ENCODE results near the gene RNF31. TPM values are rescaled to one million over a fixed set of nuclear protein-coding genes. Genes with fewer than 3 reads are reported as not detected.
A peak's percentile ranks its signal among the peaks of the same experiment; 100 is the strongest.

The RNF31 gene
- total and polyA plus RNA-seq, 2 donors (not counting 3 experiments of a cell fraction or from before 2014, with no cell fraction given): 32.3 to 69.7 TPM

DNA sequence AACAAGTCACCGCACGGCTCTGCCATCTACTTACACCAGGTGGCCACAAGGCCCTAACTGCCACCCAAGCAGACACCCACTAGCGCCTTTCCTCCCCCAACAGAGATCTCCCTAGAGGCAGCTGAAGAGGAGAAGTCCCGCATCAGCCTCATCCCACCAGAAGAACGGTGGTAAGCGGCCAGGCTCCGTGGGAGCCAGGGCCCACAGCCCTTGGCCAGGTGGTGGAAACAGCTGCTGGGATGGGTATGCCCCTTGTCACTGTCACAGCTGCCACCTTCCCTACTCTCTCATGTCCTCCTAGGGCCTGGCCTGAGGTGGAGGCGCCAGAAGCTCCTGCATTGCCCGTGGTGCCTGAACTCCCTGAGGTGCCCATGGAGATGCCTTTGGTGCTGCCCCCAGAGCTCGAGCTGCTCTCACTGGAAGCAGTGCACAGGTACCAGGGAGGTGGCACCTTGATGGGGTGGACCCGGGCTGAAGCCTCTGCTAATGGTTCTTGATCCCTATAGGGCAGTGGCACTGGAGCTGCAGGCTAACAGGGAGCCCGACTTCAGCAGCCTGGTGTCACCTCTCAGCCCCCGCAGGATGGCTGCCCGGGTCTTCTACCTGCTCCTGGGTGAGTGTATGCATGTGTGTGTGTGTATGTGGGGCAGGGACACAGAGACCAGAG is 32.1 kb downstream of the RNF31 start:
- FAIRE-seq (no peak), DNase-seq (ENCODE audit: low read depth, low spot score) (no peak)
- Histone ChIP-seq H2AFZ (ENCODE audit: low read depth, low read length) (no peak overlapping the region), H3K9me3 (replicated peaks; ENCODE audit: control insufficient read depth, insufficient read depth, low read length) (no peaks in the 10 kb centered on the region), H3K9ac (replicated peaks; ENCODE audit: extremely low read depth, insufficient read depth, low read length) (no peak overlapping the region), H3K4me3 (replicated peaks in 1 of 3; ENCODE audit: insufficient read depth in 1 of 3, low read depth in 1 of 3, low read length in 3 of 3) (no peak overlapping the region), H3K9me1 (replicated peaks; ENCODE audit: control insufficient read depth, extremely low read depth, insufficient read depth, low read length) (no peaks in the 10 kb centered on the region), H3K27ac (ENCODE audit: insufficient read depth, low read depth, low read length) (peak overlapping the region; percentile 30), H4K20me1 (replicated peaks; ENCODE audit: control insufficient read depth, extremely low read depth, insufficient read depth, low read length) (no peaks in the 10 kb centered on the region), H3K36me3 (ENCODE audit: control insufficient read depth in 2 of 2, extremely low read depth in 1 of 2, insufficient read depth in 2 of 2, low read length in 2 of 2) (peaks cover 0 to 29% of the 10 kb centered on the region in 2 experiments), H3K4me2 (ENCODE audit: insufficient read depth, low read length) (no peak overlapping the region), H3K4me1 (ENCODE audit: control insufficient read depth, extremely low read depth, insufficient read depth, low read length) (no peaks in the 10 kb centered on the region), H3K79me2 (ENCODE audit: control insufficient read depth, insufficient read depth, low read length) (no peaks in the 10 kb centered on the region), H3K27me3 (ENCODE audit: control insufficient read depth in 2 of 2, insufficient read depth in 2 of 2, low read length in 2 of 2) (no peaks in the 10 kb centered on the region)
- ChIA-PET CTCF (interaction anchor here (0.8 to 2.4 kb wide), 3 partner anchors 9 to 44 kb away, joined by 3 to 9 read pairs (median 5); partner anchors contain the start of genes IPO4, IRF9 and PSME1), POLR2A (no interaction called here)
- dilution Hi-C loops (cut with MboI; ENCODE audit: extremely low pct_ligation_motif_present, low sequenced_read_pairs) (no loop called here), intact Hi-C loops (cut with micrococcal nuclease) (no loop called here)
- no TSS peak for BruUV-seq (replicated peaks)
- TF ChIP-seq JUN (IDR thresholded peaks at IDR 0.05; ENCODE audit: borderline replicate concordance, insufficient read depth, insufficient read length, low read depth) (no peak), POLR2AphosphoS5 (IDR thresholded peaks at IDR 0.05; ENCODE audit: insufficient read depth, low read depth, low read length) (no peak)
- TF ChIP-seq, protein P1, sequence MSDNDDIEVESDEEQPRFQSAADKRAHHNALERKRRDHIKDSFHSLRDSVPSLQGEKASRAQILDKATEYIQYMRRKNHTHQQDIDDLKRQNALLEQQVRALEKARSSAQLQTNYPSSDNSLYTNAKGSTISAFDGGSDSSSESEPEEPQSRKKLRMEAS (IDR thresholded peaks at IDR 0.05; ENCODE audit: insufficient read depth, insufficient read length): no peak

DNA sequence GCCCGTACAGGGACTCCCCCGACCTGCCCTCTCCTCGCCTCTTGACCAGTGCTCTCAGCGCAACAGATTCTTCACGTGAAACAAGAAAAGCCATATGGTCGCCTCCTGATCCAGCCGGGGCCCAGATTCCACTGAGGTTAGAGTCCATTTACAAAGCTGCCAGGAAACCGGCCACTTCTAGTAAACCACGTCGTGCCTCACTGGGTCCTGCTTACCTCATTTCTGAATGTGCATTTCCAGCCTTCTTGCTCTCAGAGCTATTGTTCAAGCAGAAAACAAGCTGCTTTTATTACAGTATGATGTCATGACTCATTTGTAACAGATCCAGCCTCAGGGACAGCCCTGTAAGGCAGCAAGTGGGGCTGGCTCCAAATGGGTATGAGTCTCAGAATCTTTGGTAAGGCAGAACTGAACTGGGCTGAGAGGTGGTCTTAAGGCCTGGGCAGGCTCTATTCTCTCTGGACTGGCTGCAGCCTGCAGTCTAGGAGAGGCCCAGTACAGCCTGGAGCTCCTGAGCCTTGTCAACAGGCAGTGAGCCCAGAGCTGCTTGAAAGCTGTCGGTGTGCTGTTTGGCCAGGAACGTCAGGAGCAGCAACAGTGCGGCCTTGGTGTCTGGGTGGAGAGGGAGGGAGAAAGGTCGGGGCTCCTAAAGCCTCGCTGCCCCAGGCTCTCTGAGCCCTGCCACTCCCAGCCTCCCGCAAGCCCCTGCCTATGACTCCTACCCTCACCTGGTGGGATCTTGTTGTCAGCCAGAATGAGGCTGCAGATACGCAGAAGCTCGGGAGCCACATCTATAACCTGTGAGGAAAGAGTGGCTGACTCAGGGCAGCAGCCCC is 32.9 kb downstream of the RNF31 start:
- Histone ChIP-seq H3K9me3 (replicated peaks; ENCODE audit: control insufficient read depth, insufficient read depth, low read length) (no peaks in the 10 kb centered on the region), H3K27me3 (ENCODE audit: control insufficient read depth in 2 of 2, insufficient read depth in 2 of 2, low read length in 2 of 2) (no peaks in the 10 kb centered on the region), H3K4me3 (replicated peaks in 1 of 3; ENCODE audit: insufficient read depth in 1 of 3, low read depth in 1 of 3, low read length in 3 of 3) (no peak overlapping the region), H3K4me1 (ENCODE audit: control insufficient read depth, extremely low read depth, insufficient read depth, low read length) (no peaks in the 10 kb centered on the region), H2AFZ (ENCODE audit: low read depth, low read length) (no peak overlapping the region), H3K79me2 (ENCODE audit: control insufficient read depth, insufficient read depth, low read length) (no peaks in the 10 kb centered on the region), H3K9ac (replicated peaks; ENCODE audit: extremely low read depth, insufficient read depth, low read length) (no peak overlapping the region), H3K4me2 (ENCODE audit: insufficient read depth, low read length) (no peak overlapping the region), H3K9me1 (replicated peaks; ENCODE audit: control insufficient read depth, extremely low read depth, insufficient read depth, low read length) (no peaks in the 10 kb centered on the region), H3K36me3 (ENCODE audit: control insufficient read depth in 2 of 2, extremely low read depth in 1 of 2, insufficient read depth in 2 of 2, low read length in 2 of 2) (peaks cover 0 to 34% of the 10 kb centered on the region in 2 experiments), H4K20me1 (replicated peaks; ENCODE audit: control insufficient read depth, extremely low read depth, insufficient read depth, low read length) (no peaks in the 10 kb centered on the region), H3K27ac (ENCODE audit: insufficient read depth, low read depth, low read length) (peak overlapping the region; percentile 30)
- ChIA-PET CTCF (interaction anchor here (0.8 to 2.4 kb wide), 4 partner anchors 8 to 122 kb away, joined by 3 to 9 read pairs (median 4); partner anchors contain the start of genes IPO4, IRF9 and PSME1), POLR2A (interaction anchor here (0.9 kb wide), 1 partner anchor 15 kb away, joined by 3 read pairs; the partner anchor contains the start of gene TM9SF1)
- TF ChIP-seq POLR2A (IDR thresholded peaks at IDR 0.05; ENCODE audit: low read depth, low read length) (no peak), JUN (IDR thresholded peaks at IDR 0.05; ENCODE audit: borderline replicate concordance, insufficient read depth, insufficient read length, low read depth) (peak; percentile 28)
- dilution Hi-C loops (cut with MboI; ENCODE audit: extremely low pct_ligation_motif_present, low sequenced_read_pairs) (no loop called here), intact Hi-C loops (cut with micrococcal nuclease) (no loop called here)
- DNase-seq (ENCODE audit: low read depth, low spot score): peak; percentile 50
- FAIRE-seq: peak; percentile 84
- BruUV-seq (replicated peaks): no TSS peak
